ENCODE results near the gene CDK14.
"Not testable (repeated sequence)": the region's sequence is repeated elsewhere in the genome, so short reads cannot be mapped to it uniquely, and the experiment has no call there.

Gene CDK14

GRCh38 chr7:90751595-90751994 lies 155.5 kb downstream of the CDK14 start:
- in situ Hi-C loops (cut with MboI; ENCODE audit: low sequenced_read_pairs): no loop called here

- in situ Hi-C loops (cut with MboI; ENCODE audit: low sequenced_read_pairs): no loop called here
These were observed 155.9 kb downstream of the CDK14 start for GRCh38 chr7:90752051-90752450.

GRCh38 chr7:90755041-90755440 lies 158.9 kb downstream of the CDK14 start:
- in situ Hi-C loops (cut with MboI; ENCODE audit: low sequenced_read_pairs): no loop called here

GRCh38 chr7:90756366-90756765 lies 160.2 kb downstream of the CDK14 start:
- in situ Hi-C loops (cut with MboI; ENCODE audit: low sequenced_read_pairs): no loop called here

- in situ Hi-C loops (cut with MboI; ENCODE audit: low sequenced_read_pairs): not testable (repeated sequence)
These were observed 161.4 kb downstream of the CDK14 start for GRCh38 chr7:90757565-90757950.

GRCh38 chr7:90758933-90759562 lies 162.9 kb downstream of the CDK14 start:
- in situ Hi-C loops (cut with MboI; ENCODE audit: low sequenced_read_pairs): no loop called here

- in situ Hi-C loops (cut with MboI; ENCODE audit: low sequenced_read_pairs): no loop called here
These were observed 163.6 kb downstream of the CDK14 start for GRCh38 chr7:90759710-90760109.

GRCh38 chr7:90760892-90761291 lies 164.8 kb downstream of the CDK14 start:
- in situ Hi-C loops (cut with MboI; ENCODE audit: low sequenced_read_pairs): no loop called here

GRCh38 chr7:90761584-90761983 lies 165.5 kb downstream of the CDK14 start:
- in situ Hi-C loops (cut with MboI; ENCODE audit: low sequenced_read_pairs): no loop called here

GRCh38 chr7:90763108-90763507 lies 167.0 kb downstream of the CDK14 start:
- in situ Hi-C loops (cut with MboI; ENCODE audit: low sequenced_read_pairs): no loop called here

GRCh38 chr7:90764848-90765570 lies 168.9 kb downstream of the CDK14 start:
- in situ Hi-C loops (cut with MboI; ENCODE audit: low sequenced_read_pairs): no loop called here

- in situ Hi-C loops (cut with MboI; ENCODE audit: low sequenced_read_pairs): no loop called here
These were observed 170.9 kb downstream of the CDK14 start for GRCh38 chr7:90766814-90767564.

- in situ Hi-C loops (cut with MboI; ENCODE audit: low sequenced_read_pairs): no loop called here
These were observed 172.2 kb downstream of the CDK14 start for GRCh38 chr7:90768301-90768700.

- in situ Hi-C loops (cut with MboI; ENCODE audit: low sequenced_read_pairs): no loop called here
These were observed 172.9 kb downstream of the CDK14 start for GRCh38 chr7:90769036-90769435.

GRCh38 chr7:90769566-90769965 lies 173.4 kb downstream of the CDK14 start:
- in situ Hi-C loops (cut with MboI; ENCODE audit: low sequenced_read_pairs): not testable (repeated sequence)

GRCh38 chr7:90771281-90771680 lies 175.2 kb downstream of the CDK14 start:
- in situ Hi-C loops (cut with MboI; ENCODE audit: low sequenced_read_pairs): no loop called here

GRCh38 chr7:90772410-90772809 lies 176.3 kb downstream of the CDK14 start:
- in situ Hi-C loops (cut with MboI; ENCODE audit: low sequenced_read_pairs): no loop called here

GRCh38 chr7:90773269-90773668 lies 177.1 kb downstream of the CDK14 start:
- in situ Hi-C loops (cut with MboI; ENCODE audit: low sequenced_read_pairs): no loop called here

- in situ Hi-C loops (cut with MboI; ENCODE audit: low sequenced_read_pairs): no loop called here
These were observed 178.6 kb downstream of the CDK14 start for GRCh38 chr7:90774706-90775105.

GRCh38 chr7:90775383-90775965 lies 179.4 kb downstream of the CDK14 start:
- in situ Hi-C loops (cut with MboI; ENCODE audit: low sequenced_read_pairs): no loop called here

GRCh38 chr7:90777041-90777440 lies 180.9 kb downstream of the CDK14 start:
- in situ Hi-C loops (cut with MboI; ENCODE audit: low sequenced_read_pairs): no loop called here

GRCh38 chr7:90777465-90777864 lies 181.3 kb downstream of the CDK14 start:
- in situ Hi-C loops (cut with MboI; ENCODE audit: low sequenced_read_pairs): no loop called here

Measured in hTERT RPE-1 (cell line).